Measurements from ENCODE around the gene GZMB. TPM values are rescaled to one million over a fixed set of nuclear protein-coding genes. Genes with fewer than 3 reads are reported as not detected.
"Not testable (repeated sequence)": the region's sequence is repeated elsewhere in the genome, so short reads cannot be mapped to it uniquely, and the experiment has no call there.

Gene GZMB
- total and polyA plus RNA-seq, 2 donors, result 7.0 to 7.3 TPM

DNA sequence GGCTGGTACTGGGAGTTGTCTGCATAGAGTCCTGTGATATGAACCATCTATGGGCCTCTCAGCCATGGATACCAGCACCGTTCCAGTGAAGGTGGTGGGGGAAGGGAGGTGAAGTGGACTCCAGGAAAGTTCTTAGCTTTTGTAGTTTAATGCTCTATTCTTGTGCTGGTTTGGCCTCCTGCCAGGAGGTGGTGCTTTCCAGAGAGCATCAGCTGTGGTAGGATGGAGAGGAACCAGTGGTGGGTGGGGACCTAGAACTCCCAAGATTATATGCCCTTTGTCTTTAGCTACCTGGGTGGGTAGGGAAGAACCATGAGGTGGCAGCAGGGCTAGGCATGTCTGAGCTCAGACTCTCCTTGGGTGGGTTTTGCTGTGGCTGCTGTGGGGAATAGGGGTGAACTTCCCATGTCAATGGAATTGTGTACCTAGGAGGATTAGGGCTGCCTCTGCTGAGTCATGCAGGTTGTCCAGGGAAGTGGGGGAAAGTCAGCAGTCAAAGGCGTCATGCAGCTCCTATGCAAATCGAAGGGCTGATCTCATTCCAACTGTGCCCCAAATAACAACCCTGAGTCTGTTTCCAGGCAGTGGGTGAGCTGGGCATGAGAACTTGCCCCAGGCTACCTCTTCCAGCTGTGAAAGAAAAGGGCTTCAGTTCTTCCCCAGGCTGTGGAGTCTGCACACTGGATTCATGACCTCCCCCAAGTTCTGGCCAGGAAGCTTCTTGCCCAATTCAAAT, 38.7 kb downstream of the GZMB start:
- Histone ChIP-seq H3K4me1 (ENCODE audit: control insufficient read depth in 2 of 2, insufficient read depth in 2 of 2, low read length in 2 of 2) (no peaks in the 10 kb centered on the region), H3K9me3 (ENCODE audit: control insufficient read depth in 2 of 2, insufficient read depth in 1 of 2, low read length in 1 of 2) (no peaks in the 10 kb centered on the region), H3K27me3 (ENCODE audit: control insufficient read depth in 2 of 2, insufficient read depth in 1 of 2, low read length in 1 of 2) (no peaks in the 10 kb centered on the region), H3K36me3 (ENCODE audit: control insufficient read depth in 2 of 2, insufficient read depth in 2 of 2, low read length in 1 of 2) (no peaks in the 10 kb centered on the region), H3K4me3 (ENCODE audit: low read length in 2 of 2) (no peak overlapping the region), H3K27ac (ENCODE audit: low read depth in 1 of 2, low read length in 1 of 2) (no peak overlapping the region)
- WGBS, result 93% methylated on average over 3 of the region's 3 CpGs
- DNase-seq (ENCODE audit: low read depth in 6 of 9, low spot score in 9 of 9), result no peak

- H3K36me3 ChIP-seq (ENCODE audit: control insufficient read depth in 2 of 2, insufficient read depth in 2 of 2, low read length in 1 of 2); H3K4me1 ChIP-seq (ENCODE audit: control insufficient read depth in 2 of 2, insufficient read depth in 2 of 2, low read length in 2 of 2); DNase-seq (ENCODE audit: low read depth in 6 of 9, low spot score in 9 of 9); H3K9me3 ChIP-seq (ENCODE audit: control insufficient read depth in 2 of 2, insufficient read depth in 1 of 2, low read length in 1 of 2); H3K4me3 ChIP-seq (ENCODE audit: low read length in 2 of 2); H3K27me3 ChIP-seq (ENCODE audit: control insufficient read depth in 2 of 2, insufficient read depth in 1 of 2, low read length in 1 of 2); H3K27ac ChIP-seq (ENCODE audit: low read depth in 1 of 2, low read length in 1 of 2): not testable (repeated sequence)
- WGBS, result 93% methylated on average over 2 of the region's 2 CpGs
These were observed 43.0 kb downstream of the GZMB start for GRCh38 chr14:24591004-24591403.

DNA sequence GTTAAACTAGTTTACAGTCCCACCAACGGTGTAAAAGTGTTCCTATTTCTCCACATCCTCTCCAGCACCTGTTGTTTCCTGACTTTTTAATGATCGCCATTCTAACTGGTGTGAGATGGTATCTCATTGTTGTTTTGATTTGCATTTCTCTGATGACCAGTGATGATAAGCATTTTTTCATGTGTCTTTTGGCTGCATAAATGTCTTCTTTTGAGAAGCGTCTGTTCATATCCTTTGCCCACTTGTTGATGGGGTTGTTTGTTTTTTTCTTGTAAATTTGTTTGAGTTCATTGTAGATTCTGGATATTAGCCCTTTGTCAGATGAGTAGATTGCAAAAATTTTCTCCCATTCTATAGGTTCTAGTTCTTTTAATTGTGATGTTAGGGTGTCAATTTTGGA, 49.6 kb downstream of the GZMB start:
- not testable (repeated sequence) for DNase-seq (ENCODE audit: low read depth in 6 of 9, low spot score in 9 of 9); H3K27ac ChIP-seq (ENCODE audit: low read depth in 1 of 2, low read length in 1 of 2); H3K4me1 ChIP-seq (ENCODE audit: control insufficient read depth in 2 of 2, insufficient read depth in 2 of 2, low read length in 2 of 2); H3K27me3 ChIP-seq (ENCODE audit: control insufficient read depth in 2 of 2, insufficient read depth in 1 of 2, low read length in 1 of 2); H3K4me3 ChIP-seq (ENCODE audit: low read length in 2 of 2); H3K36me3 ChIP-seq (ENCODE audit: control insufficient read depth in 2 of 2, insufficient read depth in 2 of 2, low read length in 1 of 2); H3K9me3 ChIP-seq (ENCODE audit: control insufficient read depth in 2 of 2, insufficient read depth in 1 of 2, low read length in 1 of 2)
- over 99% methylated on average over 3 of the region's 3 CpGs for WGBS

Other genes with a start within 250 kb of the GZMB start
- 3.1 TPM for gene NYNRIN, start 235.2 kb downstream of the GZMB start, total RNA-seq
- 4.3 TPM for gene NYNRIN, start 235.2 kb downstream of the GZMB start, polyA plus RNA-seq
- 2.8 TPM for gene CBLN3, start 204.5 kb downstream of the GZMB start, total RNA-seq
- 9.5 TPM for gene CBLN3, start 204.5 kb downstream of the GZMB start, polyA plus RNA-seq
- gene KHNYN, start 204.2 kb downstream of the GZMB start, total RNA-seq, result 35.3 TPM
- gene KHNYN, start 204.2 kb downstream of the GZMB start, polyA plus RNA-seq, result 28.9 TPM
- gene SDR39U1, start 191.4 kb downstream of the GZMB start, total RNA-seq, result 34.9 TPM
- gene SDR39U1, start 191.4 kb downstream of the GZMB start, polyA plus RNA-seq, result 148 TPM
- 0.28 TPM for gene CMA1, start 125.9 kb downstream of the GZMB start, total RNA-seq
- 0.96 TPM for gene CMA1, start 125.9 kb downstream of the GZMB start, polyA plus RNA-seq
- gene CTSG, start 57.9 kb downstream of the GZMB start, total RNA-seq, result 19.9 TPM
- 4.8 TPM for gene CTSG, start 57.9 kb downstream of the GZMB start, polyA plus RNA-seq
- gene GZMH, start 24.5 kb downstream of the GZMB start, total RNA-seq, result 0.57 TPM
- gene GZMH, start 24.5 kb downstream of the GZMB start, polyA plus RNA-seq, result 3.1 TPM